Measurements from ENCODE around the gene NBDY.

NBDY gene

GRCh38 chrX:56797574-56798338 lies 68.7 kb downstream of the NBDY start:
- no peak for TF ChIP-seq CSRNP3 (CRISPR knock-in tag; IDR thresholded peaks at IDR 0.05)
- TF ChIP-seq PATZ1 (CRISPR knock-in tag; IDR thresholded peaks at IDR 0.05; ENCODE audit: borderline replicate concordance) = no peak
- TF ChIP-seq ISL1 (CRISPR knock-in tag; IDR thresholded peaks at IDR 0.05) = no peak
- no peak for TF ChIP-seq ARNTL (CRISPR knock-in tag; IDR thresholded peaks at IDR 0.05; ENCODE audit: borderline replicate concordance, low read depth)
- TF ChIP-seq ESRRG (CRISPR knock-in tag; IDR thresholded peaks at IDR 0.05) = no peak
- no peak for TF ChIP-seq ZFP3 (CRISPR knock-in tag; IDR thresholded peaks at IDR 0.05)
- TF ChIP-seq POU6F1 (CRISPR knock-in tag; IDR thresholded peaks at IDR 0.05; ENCODE audit: borderline replicate concordance, low read depth) = no peak
- TF ChIP-seq ZC3H10 (CRISPR knock-in tag; IDR thresholded peaks at IDR 0.05) = no peak
- no peak for TF ChIP-seq PPARA (CRISPR knock-in tag; IDR thresholded peaks at IDR 0.05; ENCODE audit: borderline replicate concordance)
- no peak for TF ChIP-seq OSR1 (CRISPR knock-in tag; IDR thresholded peaks at IDR 0.05)
- no peak for TF ChIP-seq RARB (CRISPR knock-in tag; IDR thresholded peaks at IDR 0.05)
- no peak for TF ChIP-seq GLIS3 (CRISPR knock-in tag; IDR thresholded peaks at IDR 0.05)
- no peak for TF ChIP-seq TOX (CRISPR knock-in tag; IDR thresholded peaks at IDR 0.05; ENCODE audit: borderline replicate concordance)
- TF ChIP-seq ZNF8 (CRISPR knock-in tag; IDR thresholded peaks at IDR 0.05) = no peak
- no peak for TF ChIP-seq CREB5 (CRISPR knock-in tag; IDR thresholded peaks at IDR 0.05; ENCODE audit: low read depth)
- no peak for TF ChIP-seq BACH2 (CRISPR knock-in tag; IDR thresholded peaks at IDR 0.05; ENCODE audit: borderline replicate concordance)
- ATAC-seq = no peak; the same call in 2 of the 3 replicates

GRCh38 chrX:56798339-56798711 lies 69.3 kb downstream of the NBDY start:
- no peak for ATAC-seq
- TF ChIP-seq ZNF8 (CRISPR knock-in tag; IDR thresholded peaks at IDR 0.05) (no peak), TCF4 (CRISPR knock-in tag; IDR thresholded peaks at IDR 0.05; ENCODE audit: borderline replicate concordance) (no peak), CREB5 (CRISPR knock-in tag; IDR thresholded peaks at IDR 0.05; ENCODE audit: low read depth) (no peak), PPARA (CRISPR knock-in tag; IDR thresholded peaks at IDR 0.05; ENCODE audit: borderline replicate concordance) (no peak)

- TF ChIP-seq ESRRG (CRISPR knock-in tag; IDR thresholded peaks at IDR 0.05) (no peak), TOX (CRISPR knock-in tag; IDR thresholded peaks at IDR 0.05; ENCODE audit: borderline replicate concordance) (no peak), TSHZ2 (CRISPR knock-in tag; IDR thresholded peaks at IDR 0.05) (no peak), GLIS3 (CRISPR knock-in tag; IDR thresholded peaks at IDR 0.05) (no peak), ISL1 (CRISPR knock-in tag; IDR thresholded peaks at IDR 0.05) (no peak), OSR1 (CRISPR knock-in tag; IDR thresholded peaks at IDR 0.05) (no peak), BACH2 (CRISPR knock-in tag; IDR thresholded peaks at IDR 0.05; ENCODE audit: borderline replicate concordance) (no peak), PPARA (CRISPR knock-in tag; IDR thresholded peaks at IDR 0.05; ENCODE audit: borderline replicate concordance) (no peak), ZNF565 (CRISPR knock-in tag; conservative IDR thresholded peaks at IDR 0.05; ENCODE audit: low read depth) (no peak), ZFP30 (CRISPR knock-in tag; IDR thresholded peaks at IDR 0.05) (no peak), ARNTL (CRISPR knock-in tag; IDR thresholded peaks at IDR 0.05; ENCODE audit: borderline replicate concordance, low read depth) (no peak)
- ATAC-seq = no peak
Observed at GRCh38 chrX:56798866-56799758, 70.1 kb downstream of the NBDY start.
